Neuronal stem cell (in vitro differentiated cells): ENCODE results near the gene SEPHS1.

Source experiments
- DNase-seq: peaks from one replicate; pipeline ENCODE4 v3.0.0-alpha.2; 2013; ENCODE audit warnings: low spot score
- H2AFZ ChIP-seq: one replicate; pipeline ENCODE4 v1.6.1; 2013; ENCODE audit warnings: mild to moderate bottlenecking, low read length, inconsistent platforms
- H2AK5ac ChIP-seq: 2 replicates; pipeline ENCODE4 v1.6.1; 2013; ENCODE audit warnings: low read depth, mild to moderate bottlenecking, inconsistent platforms, low read length, moderate library complexity, mixed read lengths
- H2BK120ac ChIP-seq: 2 replicates; pipeline ENCODE4 v1.6.1; 2013; ENCODE audit warnings: low read depth, mild to moderate bottlenecking, inconsistent platforms, low read length, moderate library complexity, mixed read lengths
- H2BK12ac ChIP-seq: one replicate; pipeline ENCODE4 v1.6.1; 2013; ENCODE audit warnings: low read length, inconsistent platforms
- H2BK15ac ChIP-seq: 2 replicates; pipeline ENCODE4 v1.6.1; 2013; ENCODE audit warnings: mild to moderate bottlenecking, low read length, inconsistent platforms, mixed read lengths
- H2BK5ac ChIP-seq: one replicate; pipeline ENCODE4 v1.6.1; 2013; ENCODE audit warnings: inconsistent platforms, mild to moderate bottlenecking, low read length, moderate library complexity
- H3K14ac ChIP-seq: one replicate; pipeline ENCODE4 v1.6.1; 2013; ENCODE audit warnings: low read length, inconsistent platforms
- H3K18ac ChIP-seq: 2 replicates; pipeline ENCODE4 v1.6.1; 2013; ENCODE audit warnings: low read length, inconsistent platforms
- H3K23ac ChIP-seq: 2 replicates; pipeline ENCODE4 v1.6.1; 2013; ENCODE audit warnings: low read depth, mild to moderate bottlenecking, mixed read lengths, low read length, inconsistent platforms; ENCODE audit not compliant: poor library complexity
- H3K27ac ChIP-seq: replicated peaks from 3 replicates; pipeline ENCODE4 v1.5.1; 2013; ENCODE audit warnings: low read length, inconsistent platforms
- H3K27me3 ChIP-seq, 3 experiments: 2 replicates each; pipeline ENCODE4 v1.6.1; 2013; ENCODE audit warnings: low read length in 3 of 3, mild to moderate bottlenecking in 2 of 3, inconsistent platforms in 1 of 3, low read depth in 1 of 3, mixed read lengths in 1 of 3, moderate library complexity in 1 of 3; ENCODE audit not compliant: control insufficient read depth in 3 of 3, insufficient read depth in 3 of 3
- H3K36me3 ChIP-seq, 2 donors: replicated peaks in 1 of 2; 2 replicates each; pipeline ENCODE4 v1.6.1; 2013; ENCODE audit warnings: low read length in 2 of 2; ENCODE audit not compliant: control insufficient read depth in 2 of 2, insufficient read depth in 2 of 2
- H3K4ac ChIP-seq: 2 replicates; pipeline ENCODE4 v1.6.1; 2013; ENCODE audit warnings: inconsistent platforms, mild to moderate bottlenecking, low read length, moderate library complexity
- H3K4me1 ChIP-seq, 2 donors: 1 replicate in 1 of 2; 2 replicates in 1 of 2; pipeline ENCODE4 v1.6.1; 2013; ENCODE audit warnings: low read length in 2 of 2, low read depth in 1 of 2; ENCODE audit not compliant: control insufficient read depth in 2 of 2, insufficient read depth in 1 of 2
- H3K4me2 ChIP-seq: one replicate; pipeline ENCODE4 v1.6.1; 2013; ENCODE audit warnings: mild to moderate bottlenecking, low read length, inconsistent platforms; ENCODE audit not compliant: insufficient read depth, poor library complexity, severe bottlenecking
- H3K4me3 ChIP-seq, 2 donors: 2 replicates each; pipeline ENCODE4 v1.5.1; 2013; ENCODE audit warnings: low read length in 2 of 2, mild to moderate bottlenecking in 2 of 2, inconsistent platforms in 1 of 2, moderate library complexity in 1 of 2
- H3K79me1 ChIP-seq: one replicate; pipeline ENCODE4 v1.6.1; 2013; ENCODE audit warnings: low read depth, mild to moderate bottlenecking, inconsistent platforms, low read length, moderate library complexity
- H3K9ac ChIP-seq: one replicate; pipeline ENCODE4 v1.6.1; 2013; ENCODE audit warnings: mild to moderate bottlenecking, low read depth, low read length, inconsistent platforms; ENCODE audit not compliant: poor library complexity
- H3K9me3 ChIP-seq, 2 donors: replicated peaks in 1 of 2; 2 replicates each; pipeline versions ENCODE3 to v1.6.1; 2013; ENCODE audit warnings: low read length in 2 of 2, mild to moderate bottlenecking in 2 of 2, inconsistent platforms in 1 of 2, low read depth in 1 of 2, mixed read lengths in 1 of 2, moderate library complexity in 1 of 2; ENCODE audit not compliant: control insufficient read depth in 2 of 2, insufficient read depth in 1 of 2
- H4K8ac ChIP-seq: one replicate; pipeline ENCODE4 v1.6.1; 2013; ENCODE audit warnings: low read depth, mild to moderate bottlenecking, inconsistent platforms, low read length, moderate library complexity
- H4K91ac ChIP-seq: one replicate; pipeline ENCODE4 v1.6.1; 2013; ENCODE audit warnings: low read length, low read depth, mild to moderate bottlenecking, inconsistent platforms; ENCODE audit not compliant: poor library complexity
- WGBS, 2 donors: extraction: QIAGEN DNeasy Blood & Tissue Kit; methylation state at CpG; one replicate each; pipeline ENCODE4 v1.1.7; 2013; ENCODE audit warnings: missing lambda C conversion rate in 2 of 2, mixed read lengths in 1 of 2; ENCODE audit not compliant: insufficient read length in 2 of 2, insufficient replicate concordance in 1 of 2; ENCODE audit errors: extremely low coverage in 2 of 2; 5-methylcytosine and 5-hydroxymethylcytosine counted together

SEPHS1 gene

DNA sequence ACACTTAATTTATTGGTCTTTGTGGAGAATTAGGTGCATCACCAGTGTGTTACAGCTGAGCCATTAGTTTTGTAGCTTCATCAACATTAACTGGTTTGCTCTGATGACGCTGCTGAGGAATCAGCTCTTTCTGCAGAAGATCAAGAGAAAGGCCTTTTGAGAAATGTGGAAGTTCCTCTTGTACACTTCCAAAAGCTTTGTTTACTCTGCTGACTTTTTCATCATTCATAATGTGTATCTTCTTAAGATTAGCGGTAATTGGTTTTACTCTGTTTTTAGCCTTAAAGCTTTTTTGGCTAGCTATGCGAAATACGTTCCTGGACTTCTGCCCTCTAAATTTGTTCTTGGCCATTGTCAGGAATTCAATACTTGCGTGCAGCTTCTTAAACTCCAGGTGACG lies 40.0 kb downstream of the SEPHS1 start:
- WGBS, 2 donors, result no CpG with 5 or more reads among the region's 6 CpGs

DNA sequence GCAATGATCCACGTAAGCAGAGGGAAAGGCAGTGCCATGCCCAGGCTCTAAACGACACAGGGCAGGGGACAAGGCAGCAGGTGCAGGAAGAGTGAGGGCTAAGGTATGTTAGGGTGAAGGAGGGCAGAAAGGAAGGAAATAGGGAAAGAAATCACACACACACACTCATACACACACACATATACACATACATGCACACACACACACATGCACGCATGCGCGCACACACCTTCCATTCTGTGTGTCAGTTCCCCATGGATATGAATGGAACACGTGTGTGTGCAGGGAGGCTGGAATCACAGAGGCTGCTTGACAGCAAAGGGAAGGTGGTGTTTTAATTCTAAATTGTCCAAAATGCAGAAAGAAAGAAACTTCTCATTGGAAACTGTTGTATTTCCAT lies 42.0 kb downstream of the SEPHS1 start:
- no peak overlapping the region for H3K14ac ChIP-seq
- no peak overlapping the region for H2BK5ac ChIP-seq
- H3K36me3 ChIP-seq, result no peaks in the 10 kb centered on the region
- H4K8ac ChIP-seq, result no peak overlapping the region
- no peak overlapping the region for H3K4me2 ChIP-seq
- no peak overlapping the region for H3K23ac ChIP-seq
- H2BK15ac ChIP-seq, result no peak overlapping the region
- H3K4me1 ChIP-seq, result peaks cover 0 to 3% of the 10 kb centered on the region in 2 donors
- no peak for DNase-seq
- WGBS, 2 donors, result no CpG with 5 or more reads among the region's 6 CpGs
- H2AK5ac ChIP-seq, result no peak overlapping the region
- H3K27me3 ChIP-seq, result peaks cover 0 to 2% (median 0%) of the 10 kb centered on the region in 3 experiments
- H3K4ac ChIP-seq, result peak overlapping the region; percentile 6
- no peak overlapping the region for H4K91ac ChIP-seq
- H3K9me3 ChIP-seq, result no peaks in the 10 kb centered on the region
- no peaks in the 10 kb centered on the region for H3K79me1 ChIP-seq
- H2BK120ac ChIP-seq, result no peak overlapping the region
- no peak overlapping the region for H3K9ac ChIP-seq
- no peak overlapping the region for H3K4me3 ChIP-seq
- H3K18ac ChIP-seq, result peak overlapping the region; percentile 27
- no peak overlapping the region for H2AFZ ChIP-seq
- H3K27ac ChIP-seq, result no peak overlapping the region
- H2BK12ac ChIP-seq, result no peak overlapping the region

More for the DNA sequence above, 40.0 kb downstream of the SEPHS1 start:
- DNase-seq, result no peak
- H3K4ac ChIP-seq, result no peak overlapping the region
- H3K9ac ChIP-seq, result no peak overlapping the region
- peaks cover 0 to 2% (median 0%) of the 10 kb centered on the region in 3 experiments for H3K27me3 ChIP-seq
- H4K8ac ChIP-seq, result no peak overlapping the region
- no peak overlapping the region for H2BK120ac ChIP-seq
- no peak overlapping the region for H3K14ac ChIP-seq
- no peak overlapping the region for H2AK5ac ChIP-seq
- H2AFZ ChIP-seq, result no peak overlapping the region
- no peak overlapping the region for H3K27ac ChIP-seq
- no peak overlapping the region for H3K23ac ChIP-seq
- H3K4me2 ChIP-seq, result no peak overlapping the region
- H2BK15ac ChIP-seq, result no peak overlapping the region
- H3K18ac ChIP-seq, result no peak overlapping the region
- no peak overlapping the region for H2BK5ac ChIP-seq
- no peaks in the 10 kb centered on the region for H3K4me1 ChIP-seq
- H3K4me3 ChIP-seq, result no peak overlapping the region
- H3K36me3 ChIP-seq, result no peaks in the 10 kb centered on the region
- no peak overlapping the region for H4K91ac ChIP-seq
- H3K79me1 ChIP-seq, result no peaks in the 10 kb centered on the region
- no peak overlapping the region for H2BK12ac ChIP-seq
- H3K9me3 ChIP-seq, result no peaks in the 10 kb centered on the region

DNA sequence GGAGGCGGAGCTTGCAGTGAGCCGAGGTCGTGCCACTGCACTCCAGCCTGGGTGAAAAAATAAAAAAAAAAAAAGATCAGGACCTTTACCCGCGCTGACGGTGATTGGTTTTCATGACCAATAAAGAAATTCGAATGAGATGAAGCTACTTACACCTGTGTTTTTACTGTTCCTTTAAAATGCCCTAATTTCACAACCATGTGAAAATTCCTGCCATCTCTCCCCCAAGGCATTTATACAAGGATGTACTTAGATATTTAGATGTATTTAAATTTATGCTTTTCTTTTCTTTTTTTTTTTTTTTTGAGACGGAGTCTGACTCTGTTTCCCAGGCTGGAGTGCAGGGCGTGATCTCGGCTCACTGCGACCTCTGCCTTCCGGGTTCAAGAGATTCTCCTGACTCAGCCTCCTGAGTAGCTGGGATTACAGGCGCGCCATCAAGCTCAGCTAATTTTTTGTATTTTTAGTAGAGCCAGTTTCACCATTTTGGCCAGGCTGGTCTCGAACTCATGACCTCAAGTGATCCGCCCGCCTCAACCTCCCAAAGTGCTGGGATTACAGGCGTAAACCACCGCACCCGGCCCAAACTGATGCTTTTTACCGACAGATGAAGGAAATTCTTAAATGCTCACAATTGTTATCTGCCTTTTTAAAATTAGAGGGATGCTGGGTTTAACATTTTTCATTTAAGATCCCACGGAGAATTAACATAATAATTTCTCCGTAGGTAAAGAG lies 45.1 kb downstream of the SEPHS1 start:
- peaks cover 0 to 2% (median 0%) of the 10 kb centered on the region in 3 experiments for H3K27me3 ChIP-seq
- H2AK5ac ChIP-seq, result no peak overlapping the region
- no peak overlapping the region for H2BK5ac ChIP-seq
- H2BK12ac ChIP-seq, result no peak overlapping the region
- peaks cover 3% of the 10 kb centered on the region in 2 donors for H3K4me1 ChIP-seq
- no peak overlapping the region for H3K9ac ChIP-seq
- H3K4me2 ChIP-seq, result no peak overlapping the region
- no peaks in the 10 kb centered on the region for H3K79me1 ChIP-seq
- no peak overlapping the region for H3K23ac ChIP-seq
- H2BK15ac ChIP-seq, result no peak overlapping the region
- no peak overlapping the region for H3K14ac ChIP-seq
- no peaks in the 10 kb centered on the region for H3K9me3 ChIP-seq
- H2AFZ ChIP-seq, result peak overlapping the region; percentile 96
- H3K36me3 ChIP-seq, result no peaks in the 10 kb centered on the region
- no peak for DNase-seq
- no peak overlapping the region for H3K27ac ChIP-seq
- H4K91ac ChIP-seq, result no peak overlapping the region
- H3K4ac ChIP-seq, result no peak overlapping the region
- no peak overlapping the region for H3K18ac ChIP-seq
- no peak overlapping the region for H3K4me3 ChIP-seq
- H2BK120ac ChIP-seq, result no peak overlapping the region
- no peak overlapping the region for H4K8ac ChIP-seq
- no CpG with 5 or more reads among the region's 23 CpGs for WGBS, 2 donors

DNA sequence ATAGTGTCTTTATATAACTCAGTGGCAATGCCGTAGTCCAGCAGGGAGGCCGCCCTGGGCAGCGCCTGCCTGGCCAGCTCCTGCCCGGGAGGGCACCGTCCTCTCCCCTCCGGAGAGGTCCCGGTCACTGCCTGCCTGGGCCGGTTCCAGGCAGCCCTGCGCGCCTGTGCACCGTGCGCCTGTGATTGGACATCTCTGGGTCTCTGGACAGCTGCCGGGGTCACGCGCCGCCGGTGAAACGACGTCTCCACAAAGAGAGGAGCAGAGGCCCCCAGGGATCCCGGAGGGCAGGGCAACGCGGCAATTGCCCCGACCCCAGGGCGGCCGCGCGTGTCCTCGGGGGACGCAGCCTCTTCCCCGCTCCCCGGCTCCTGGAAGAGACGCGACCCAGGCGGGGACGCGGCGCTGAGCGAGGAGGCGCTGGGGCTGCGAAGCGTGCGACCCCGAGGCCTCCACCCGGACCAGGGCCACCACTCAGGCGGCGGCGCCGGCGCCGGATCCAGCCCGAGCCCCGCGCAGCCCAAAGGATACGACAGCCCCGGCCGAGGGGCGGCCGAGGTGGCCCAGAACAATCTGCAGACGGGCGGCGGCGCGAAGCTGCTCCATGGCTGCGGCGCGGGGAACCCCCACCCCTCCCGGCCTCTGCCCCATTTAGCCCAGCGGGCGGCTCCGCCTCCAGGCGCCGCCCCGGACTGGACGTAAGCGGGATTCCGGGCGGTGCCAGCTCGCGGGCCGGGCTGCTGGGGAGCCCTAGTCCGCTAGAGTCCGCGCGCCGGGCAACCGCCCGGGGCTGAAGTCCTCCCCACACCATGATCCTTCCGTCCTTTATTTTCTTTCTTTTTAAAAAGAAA lies 48.4 kb downstream of the SEPHS1 start, which contains the start of gene PHYH:
Gene PHYH, minus strand, starts transcription at position 628 of the 851 bp plus-strand sequence. Its CDS starts 22 bp downstream, at position 606.
- Histone ChIP-seq H3K4me1 (peaks cover 3% of the 10 kb centered on the region in 2 donors), H3K23ac (peak within 1 kb of the TSS; percentile 73), H2BK15ac (peak within 1 kb of the TSS; percentile 69), H4K8ac (peak within 1 kb of the TSS; percentile 92), H2BK5ac (peak within 1 kb of the TSS; percentile 90), H3K36me3 (peaks cover 0 to 3% of the 10 kb centered on the region in 2 donors), H3K79me1 (no peaks in the 10 kb centered on the region), H3K14ac (peak within 1 kb of the TSS; percentile 82), H2AFZ (peak within 1 kb of the TSS; percentile 91), H2BK12ac (peak within 1 kb of the TSS; percentile 41), H3K4me2 (peak within 1 kb of the TSS; percentile 93), H3K4me3 (peak within 1 kb of the TSS; percentile 51 to 89), H2BK120ac (peak within 1 kb of the TSS; percentile 89), H3K27ac (peak within 1 kb of the TSS; percentile 83), H3K4ac (peak within 1 kb of the TSS; percentile 37), H3K9me3 (no peaks in the 10 kb centered on the region), H3K18ac (peak within 1 kb of the TSS; percentile 99), H4K91ac (no peak within 1 kb of the TSS), H2AK5ac (peak within 1 kb of the TSS; percentile 58), H3K9ac (peak within 1 kb of the TSS; percentile 88), H3K27me3 (no peaks in the 10 kb centered on the region)
- DNase-seq, result peak; percentile 71
- WGBS, 2 donors, result no CpG with 5 or more reads among the region's 88 CpGs
